ENCODE results near the gene HSDL2. TPM values are rescaled to one million over a fixed set of nuclear protein-coding genes. Genes with fewer than 3 reads are reported as not detected.
"Not testable (repeated sequence)": the region's sequence is repeated elsewhere in the genome, so short reads cannot be mapped to it uniquely, and the experiment has no call there.

Gene HSDL2
- total RNA-seq, 1 experiment from 2014 or later: 37.4 TPM

DNA sequence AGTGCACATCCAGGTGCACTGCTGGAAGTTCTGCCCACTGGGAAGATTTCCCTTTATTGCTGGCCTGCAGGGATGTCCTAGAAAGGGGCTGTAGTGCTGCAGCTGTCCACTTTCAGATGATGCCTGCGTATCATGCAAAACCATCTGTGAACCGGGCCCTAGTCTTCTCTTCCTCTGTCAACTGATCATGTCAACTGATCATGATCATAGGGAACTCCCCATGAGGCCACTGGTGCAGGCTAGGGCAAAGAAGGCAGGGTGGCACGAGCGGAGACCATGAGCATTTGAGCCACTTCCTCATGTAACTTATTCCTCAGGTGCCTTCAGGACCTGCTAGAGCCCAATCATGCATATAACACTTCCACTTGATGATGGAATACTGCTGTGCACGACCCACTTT lies 4.5 kb upstream of the HSDL2 start:
- Histone ChIP-seq H3K27ac (no peak overlapping the region), H3K4me3 (no peak overlapping the region), H3K27me3 (replicated peaks) (no peaks in the 10 kb centered on the region), H3K36me3 (peaks cover 9% of the 10 kb centered on the region), H3K4me1 (replicated peaks) (peaks cover 18% of the 10 kb centered on the region), H3K9me3 (replicated peaks) (no peaks in the 10 kb centered on the region)
- DNase-seq (ENCODE audit: low read depth in 1 of 2, low spot score in 2 of 2): no peak

- Histone ChIP-seq H3K36me3 (peaks cover 9% of the 10 kb centered on the region), H3K4me3 (no peak overlapping the region), H3K4me1 (replicated peaks) (peaks cover 22% of the 10 kb centered on the region), H3K27ac (no peak overlapping the region), H3K9me3 (replicated peaks) (no peaks in the 10 kb centered on the region), H3K27me3 (replicated peaks) (no peaks in the 10 kb centered on the region)
- no peak for DNase-seq (ENCODE audit: low read depth in 1 of 2, low spot score in 2 of 2)
These were observed 2.8 kb upstream of the HSDL2 start for GRCh38 chr9:112377087-112377486.

DNA sequence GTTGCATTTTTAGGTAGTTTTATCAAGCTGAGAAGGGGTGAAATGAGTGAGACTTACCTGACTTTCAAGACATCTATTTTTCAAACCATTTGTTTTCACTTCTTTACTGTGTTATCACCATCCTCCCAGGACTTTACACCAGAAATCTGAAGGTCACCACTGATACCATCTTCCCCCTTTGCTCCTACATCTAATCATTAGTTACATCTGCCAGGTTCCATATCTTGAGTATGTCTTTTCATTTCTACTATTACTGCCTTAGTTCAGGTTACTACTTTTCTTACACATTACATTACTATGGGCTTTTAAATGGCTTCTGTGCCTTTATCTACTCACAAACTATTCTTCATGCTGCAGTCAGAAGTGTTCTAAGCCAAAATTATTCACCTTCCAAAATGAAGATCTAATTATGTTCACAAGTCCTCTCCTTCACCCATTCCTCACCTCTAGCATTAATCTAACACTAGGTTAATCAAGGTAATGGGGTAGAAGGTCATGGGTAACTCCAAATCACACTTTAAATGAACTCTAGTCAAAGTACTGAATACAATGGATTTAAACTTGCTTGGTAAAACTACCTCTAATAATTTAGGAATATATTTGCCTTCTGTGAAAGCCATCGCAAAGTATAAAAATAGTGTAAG lies 2.1 kb upstream of the HSDL2 start:
- Histone ChIP-seq H3K4me1 (replicated peaks) (peaks cover 22% of the 10 kb centered on the region), H3K27ac (no peak overlapping the region), H3K36me3 (peaks cover 9% of the 10 kb centered on the region), H3K27me3 (replicated peaks) (no peaks in the 10 kb centered on the region), H3K4me3 (peak overlapping the region; percentile 70; the same call in 1 of the 2 replicates), H3K9me3 (replicated peaks) (no peaks in the 10 kb centered on the region)
- DNase-seq (ENCODE audit: low read depth in 1 of 2, low spot score in 2 of 2): no peak

DNA sequence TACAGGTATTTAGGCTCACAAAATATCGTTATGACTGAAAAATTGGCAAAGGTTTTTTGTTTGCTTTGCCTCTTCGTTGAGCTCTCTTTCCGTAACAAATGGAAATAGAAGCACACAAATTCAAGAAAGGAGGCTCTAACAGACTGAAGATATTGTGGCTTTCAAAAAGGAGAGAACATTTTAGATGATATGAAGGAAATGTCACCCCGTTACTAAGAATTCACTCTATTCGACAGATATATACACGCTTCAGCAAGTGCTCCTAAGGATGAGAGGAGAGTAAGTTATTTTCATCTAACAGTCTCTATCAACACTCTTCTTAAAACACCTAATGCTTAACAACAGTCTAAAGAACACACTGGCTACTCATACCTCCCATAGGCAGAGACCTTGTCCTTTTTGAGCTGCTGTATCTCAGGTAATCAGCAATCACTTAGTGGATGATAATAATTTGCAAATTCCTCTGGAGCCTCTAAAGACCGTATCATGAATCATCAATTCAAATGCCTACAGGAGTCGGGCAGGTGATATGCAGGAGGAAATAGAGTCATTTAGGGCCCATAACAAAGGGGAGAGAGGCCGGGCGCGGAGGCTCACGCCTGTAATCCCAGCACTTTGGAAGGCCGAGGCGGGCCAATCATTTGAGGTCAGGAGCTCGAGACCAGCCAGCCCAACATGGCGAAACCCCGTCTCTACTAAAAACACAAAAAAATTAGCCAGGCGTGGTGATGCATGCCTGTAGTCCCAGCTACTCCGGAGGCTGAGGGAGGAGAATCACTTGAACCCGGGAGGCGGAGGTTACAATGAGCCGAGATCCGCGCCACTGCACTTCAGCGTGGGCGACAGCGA lies 1.4 kb upstream of the HSDL2 start:
- DNase-seq (ENCODE audit: low read depth in 1 of 2, low spot score in 2 of 2): peak in 1 of 2 experiments; percentile 28
- Histone ChIP-seq H3K4me1 (replicated peaks) (peaks cover 22% of the 10 kb centered on the region), H3K9me3 (replicated peaks) (no peaks in the 10 kb centered on the region), H3K27me3 (replicated peaks) (no peaks in the 10 kb centered on the region), H3K27ac (peak overlapping the region; percentile 91), H3K36me3 (peaks cover 9% of the 10 kb centered on the region), H3K4me3 (peak overlapping the region; percentile 70)

DNA sequence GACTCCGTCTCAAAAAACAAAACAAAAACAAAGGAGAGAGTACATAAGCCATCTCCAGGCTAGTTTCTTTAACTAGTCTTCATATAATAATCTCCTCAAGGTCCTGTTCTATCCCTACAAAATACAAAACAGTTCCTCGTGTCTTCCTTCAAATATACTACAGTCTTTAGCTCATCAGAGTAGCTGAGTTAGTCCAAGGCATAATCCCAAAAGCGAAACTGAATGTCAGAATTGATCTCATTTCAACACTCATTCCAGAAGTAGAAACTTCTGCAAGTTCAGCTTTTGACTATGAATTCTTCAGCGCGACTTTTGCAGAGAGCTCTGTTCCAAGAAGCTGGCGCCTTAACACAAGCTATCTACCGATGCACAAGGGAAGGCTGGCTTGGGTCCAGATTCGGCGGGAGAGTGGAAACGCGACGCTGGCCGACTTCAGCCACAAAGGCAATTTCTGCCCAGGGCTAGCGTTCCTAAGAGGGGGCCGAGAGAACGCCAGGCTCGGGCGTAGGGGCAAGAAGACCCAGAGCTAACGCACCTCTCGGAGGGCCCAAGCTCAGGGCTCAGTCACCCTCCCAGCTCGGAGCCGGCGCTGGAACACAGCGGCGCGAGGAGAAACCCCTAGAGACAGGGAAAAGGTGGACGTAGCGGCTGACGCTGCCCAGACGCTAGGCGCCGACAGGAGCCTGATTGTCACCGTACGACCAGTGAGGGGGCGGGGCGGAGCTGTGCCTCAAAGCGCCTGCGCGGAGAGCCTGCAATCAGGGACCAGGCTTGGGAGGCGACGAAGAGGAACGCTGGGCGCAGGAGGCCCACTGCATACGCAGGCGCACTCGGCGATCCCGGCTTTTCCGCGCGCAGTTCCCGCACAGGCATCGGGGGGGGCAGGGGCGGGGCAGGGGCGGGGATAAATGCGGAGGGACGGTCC lies 469 bp upstream of the HSDL2 start:
- Histone ChIP-seq H3K9me3 (replicated peaks) (no peaks in the 10 kb centered on the region), H3K4me3 (peak overlapping the region; percentile 70), H3K4me1 (replicated peaks) (peaks cover 22% of the 10 kb centered on the region), H3K27ac (peak overlapping the region; percentile 91), H3K36me3 (peaks cover 9% of the 10 kb centered on the region), H3K27me3 (replicated peaks) (no peaks in the 10 kb centered on the region)
- peak; percentile 96 to 99 for DNase-seq (ENCODE audit: low read depth in 1 of 2, low spot score in 2 of 2)

- Histone ChIP-seq H3K27me3 (replicated peaks) (no peaks in the 10 kb centered on the region), H3K27ac (peak overlapping the region; percentile 81; the same call in 1 of the 2 replicates), H3K4me1 (replicated peaks) (peaks cover 22% of the 10 kb centered on the region), H3K9me3 (replicated peaks) (no peaks in the 10 kb centered on the region), H3K4me3 (peak overlapping the region; percentile 70), H3K36me3 (peaks cover 9% of the 10 kb centered on the region)
- no peak for DNase-seq (ENCODE audit: low read depth in 1 of 2, low spot score in 2 of 2)
These were observed 915 bp downstream of the HSDL2 start for GRCh38 chr9:112380825-112381221.

GRCh38 chr9:112382066-112382465 lies 2.2 kb downstream of the HSDL2 start:
- Histone ChIP-seq H3K27ac (no peak overlapping the region), H3K4me3 (no peak overlapping the region), H3K27me3 (replicated peaks) (no peaks in the 10 kb centered on the region), H3K4me1 (replicated peaks) (peaks cover 19% of the 10 kb centered on the region), H3K9me3 (replicated peaks) (no peaks in the 10 kb centered on the region), H3K36me3 (peaks cover 9% of the 10 kb centered on the region)
- DNase-seq (ENCODE audit: low read depth in 1 of 2, low spot score in 2 of 2): no peak

GRCh38 chr9:112382501-112383364 lies 2.8 kb downstream of the HSDL2 start:
- Histone ChIP-seq H3K36me3 (peaks cover 12% of the 10 kb centered on the region), H3K9me3 (replicated peaks) (no peaks in the 10 kb centered on the region), H3K27ac (no peak overlapping the region), H3K27me3 (replicated peaks) (no peaks in the 10 kb centered on the region), H3K4me1 (replicated peaks) (peaks cover 12% of the 10 kb centered on the region), H3K4me3 (no peak overlapping the region)
- DNase-seq (ENCODE audit: low read depth in 1 of 2, low spot score in 2 of 2): no peak

DNA sequence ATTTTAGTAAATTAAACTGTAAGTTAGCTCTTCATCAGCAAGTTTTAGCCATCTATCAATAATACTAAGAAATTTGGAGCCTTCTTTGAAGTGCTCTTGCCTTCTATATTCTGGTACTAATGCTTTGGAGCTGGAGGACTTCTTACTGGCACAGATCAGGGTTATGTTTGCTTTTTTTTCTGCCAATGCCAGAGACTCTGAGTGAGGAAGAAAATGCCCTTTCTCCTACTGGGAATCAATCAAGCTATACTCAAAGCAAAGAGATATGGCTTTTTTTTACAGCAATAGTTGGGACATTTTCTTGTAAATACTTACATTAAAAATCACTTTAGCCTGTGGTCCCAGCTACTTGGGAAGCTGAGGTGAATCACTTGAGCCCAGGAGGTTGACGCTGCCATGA lies 4.3 kb downstream of the HSDL2 start:
- no peak overlapping the region for H3K27ac ChIP-seq
- no peak for DNase-seq (ENCODE audit: low read depth in 1 of 2, low spot score in 2 of 2)
- no peaks in the 10 kb centered on the region for H3K27me3 ChIP-seq (replicated peaks)
- H3K36me3 ChIP-seq: peaks cover 12% of the 10 kb centered on the region
- H3K4me1 ChIP-seq (replicated peaks): peaks cover 4% of the 10 kb centered on the region; the same call in 1 of the 2 replicates
- no peaks in the 10 kb centered on the region for H3K9me3 ChIP-seq (replicated peaks)
- H3K4me3 ChIP-seq: no peak overlapping the region

- H3K4me3 ChIP-seq: no peak overlapping the region
- no peak for DNase-seq (ENCODE audit: low read depth in 1 of 2, low spot score in 2 of 2)
- H3K27me3 ChIP-seq (replicated peaks): no peaks in the 10 kb centered on the region
- H3K4me1 ChIP-seq (replicated peaks): peaks cover 4% of the 10 kb centered on the region; the same call in 1 of the 2 replicates
- H3K36me3 ChIP-seq: peaks cover 8% of the 10 kb centered on the region
- no peak overlapping the region for H3K27ac ChIP-seq
- H3K9me3 ChIP-seq (replicated peaks): no peaks in the 10 kb centered on the region
These were observed 4.8 kb downstream of the HSDL2 start for GRCh38 chr9:112384690-112385089.

- Histone ChIP-seq H3K27me3 (replicated peaks) (no peaks in the 10 kb centered on the region), H3K9me3 (replicated peaks) (no peaks in the 10 kb centered on the region), H3K4me1 (replicated peaks) (no peaks in the 10 kb centered on the region), H3K4me3 (no peak overlapping the region), H3K27ac (no peak overlapping the region), H3K36me3 (0 out of 2 replicates have a peak, but pooled peaks cover 4% of the 10 kb centered on the region)
- DNase-seq (ENCODE audit: low read depth in 1 of 2, low spot score in 2 of 2): no peak
These were observed 7.2 kb downstream of the HSDL2 start for GRCh38 chr9:112387115-112387514.

DNA sequence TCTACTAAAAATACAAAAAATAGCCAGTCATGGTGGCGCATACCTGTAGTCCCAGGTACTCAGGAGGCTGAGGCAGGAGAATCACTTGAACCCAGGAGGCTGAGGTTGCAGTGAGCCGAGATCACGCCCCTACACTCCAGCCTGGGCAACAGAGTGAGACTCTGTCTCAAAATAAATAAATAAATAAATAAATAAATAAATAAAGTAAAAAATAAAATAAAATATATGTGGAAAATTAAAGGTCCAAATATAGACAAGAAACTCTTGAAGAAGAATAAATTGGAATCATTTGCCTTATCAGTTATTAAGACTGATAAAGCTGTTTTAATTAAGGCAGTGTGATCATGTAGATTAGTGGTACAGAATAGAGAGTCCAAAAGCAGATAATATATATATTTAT lies 10.0 kb downstream of the HSDL2 start:
- H3K4me1 ChIP-seq (replicated peaks); H3K4me3 ChIP-seq; DNase-seq (ENCODE audit: low read depth in 1 of 2, low spot score in 2 of 2); H3K36me3 ChIP-seq; H3K27ac ChIP-seq; H3K9me3 ChIP-seq (replicated peaks); H3K27me3 ChIP-seq (replicated peaks): not testable (repeated sequence)
